Upper lobe of left lung (tissue), 6 donors: ENCODE results near the gene NAV2. TPM values are rescaled to one million over a fixed set of nuclear protein-coding genes. Genes with fewer than 3 reads are reported as not detected.

Source experiments
- ATAC-seq, 2 donors: fragments of 200-7000 bp; cut with Tn5 transposase; one replicate each; pipeline ENCODE4 v1.9.1; 2022; ENCODE audit warnings: mild to moderate bottlenecking in 2 of 2, moderate library complexity in 2 of 2; ENCODE audit not compliant: low FRiP score in 2 of 2
- DNase-seq, 2 donors: peaks; one replicate each; pipeline ENCODE4 v3.0.0-alpha.2; 2019 to 2020
- H3K27ac ChIP-seq, 4 donors: fragments of 200-600 bp; sonication (generic); one replicate each; pipeline ENCODE4 v1.5.1; 2016 to 2019
- H3K27me3 ChIP-seq, 4 donors: fragments of 200-600 bp; sonication (generic); one replicate each; pipeline ENCODE4 v1.5.1; 2017 to 2019
- H3K36me3 ChIP-seq, 4 donors: fragments of 200-600 bp; sonication (generic); one replicate each; pipeline ENCODE4 v1.5.1; 2016 to 2019
- H3K4me1 ChIP-seq, 4 donors: fragments of 200-600 bp; sonication (generic); one replicate each; pipeline ENCODE4 v1.5.1; 2018 to 2019
- H3K4me3 ChIP-seq, 4 donors: fragments of 200-600 bp; sonication (generic); one replicate each; pipeline ENCODE4 v1.5.1; 2017 to 2019; ENCODE audit warnings: mild to moderate bottlenecking in 2 of 4, moderate library complexity in 1 of 4
- H3K9me3 ChIP-seq, 4 donors: fragments of 200-600 bp; sonication (generic); one replicate each; pipeline ENCODE4 v1.5.1; 2018 to 2019
- EP300 ChIP-seq, 4 donors: sonication (generic); formaldehyde crosslinking; IDR thresholded peaks; one replicate each; pipeline ENCODE4 v1.5.1; 2017; ENCODE audit warnings: antibody characterized with exemption in 4 of 4, control low read depth in 2 of 4
- POLR2A ChIP-seq, 4 donors: fragments of 450-650 bp; IDR thresholded peaks; one replicate each; pipeline ENCODE4 v1.5.1; 2016 to 2017; ENCODE audit warnings: antibody characterized with exemption in 4 of 4, mild to moderate bottlenecking in 2 of 4
- POLR2AphosphoS5 ChIP-seq, 2 donors: sonication (generic); formaldehyde crosslinking; IDR thresholded peaks; one replicate each; pipeline ENCODE4 v1.5.1; 2017; ENCODE audit warnings: antibody characterized with exemption in 2 of 2
- WGBS, 2 donors: methylation state at CpG; one replicate each; pipeline ENCODE4 v1.1.5; 2017 to 2018; 5-methylcytosine and 5-hydroxymethylcytosine counted together
- total RNA-seq, 6 donors: library from RNA; depleted of rRNA in 4 of 6; stranded (reverse); fragments of >200 nt in 4 of 6; gene quantifications; one replicate each; pipeline versions ENCODE4 v1.1.0 to v1.2.1, GENCODE V29; 2016 to 2021
- TF ChIP-seq, protein P1 (sequence below), 6 experiments: fragments of 450-650 bp in 4 of 6; fragments of 200-600 bp in 2 of 6; sonication (generic) in 2 of 6; IDR thresholded peaks; one replicate each; pipeline ENCODE4 v1.5.1; 2016 to 2019; ENCODE audit warnings: antibody characterized with exemption in 6 of 6
- donor health status: DM: no; HTN: no; CAD: no; lungs with moderate emphysema.
- donor health status: DM: no; HTN: yes; CAD: no; lungs with severe emphysema.

The NAV2 gene
- total RNA-seq, 6 donors from 2014 or later: 40.5 to 61.4 (median 52.3) TPM

DNA sequence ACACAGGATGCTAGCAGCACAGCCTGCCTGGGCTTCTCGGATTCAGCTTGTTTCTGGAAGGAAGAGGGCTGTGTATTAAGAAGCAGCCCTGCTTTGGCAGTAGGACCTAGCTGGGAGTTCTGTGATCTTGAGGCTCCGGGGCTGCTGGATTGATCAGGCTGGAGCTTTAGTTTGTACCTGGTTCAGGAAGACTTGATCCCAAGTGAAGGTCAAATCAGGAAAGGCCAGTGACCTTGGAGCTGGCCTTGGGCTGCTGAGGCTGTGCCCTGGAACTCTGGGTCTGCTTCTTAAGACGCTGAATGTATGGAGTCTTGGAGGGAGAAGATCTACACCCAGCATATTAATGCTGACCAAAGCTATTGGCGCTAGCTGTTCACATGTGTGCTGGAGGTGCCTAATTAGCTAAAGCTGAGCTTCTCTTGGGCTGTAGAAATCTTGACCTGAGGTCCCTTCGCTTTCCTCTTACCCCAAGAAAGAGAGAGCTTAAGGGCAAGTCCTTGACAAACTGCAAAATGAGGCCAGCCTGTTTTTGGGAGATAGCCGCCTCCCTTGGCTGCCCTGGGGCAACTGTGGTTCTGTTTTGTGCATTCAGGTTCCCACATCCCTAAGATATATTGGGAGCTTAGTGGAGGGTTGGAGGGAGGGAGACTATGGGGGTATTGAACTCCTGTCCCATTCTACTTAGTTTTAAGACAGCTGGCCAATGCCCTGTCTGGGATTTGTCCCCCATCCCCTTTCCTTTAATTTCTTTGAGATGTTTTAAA, 311.7 kb downstream of the NAV2 start:
- ATAC-seq: no peak
- no peak overlapping the region for H3K4me3 ChIP-seq
- WGBS, 2 donors: 90 to 92% methylated on average over 5 to 6 of the region's 6 CpGs
- no peak for TF ChIP-seq POLR2A (IDR thresholded peaks at IDR 0.05)
- TF ChIP-seq EP300 (IDR thresholded peaks at IDR 0.05): no peak
- TF ChIP-seq POLR2AphosphoS5 (IDR thresholded peaks at IDR 0.05): no peak
- TF ChIP-seq, protein P1, sequence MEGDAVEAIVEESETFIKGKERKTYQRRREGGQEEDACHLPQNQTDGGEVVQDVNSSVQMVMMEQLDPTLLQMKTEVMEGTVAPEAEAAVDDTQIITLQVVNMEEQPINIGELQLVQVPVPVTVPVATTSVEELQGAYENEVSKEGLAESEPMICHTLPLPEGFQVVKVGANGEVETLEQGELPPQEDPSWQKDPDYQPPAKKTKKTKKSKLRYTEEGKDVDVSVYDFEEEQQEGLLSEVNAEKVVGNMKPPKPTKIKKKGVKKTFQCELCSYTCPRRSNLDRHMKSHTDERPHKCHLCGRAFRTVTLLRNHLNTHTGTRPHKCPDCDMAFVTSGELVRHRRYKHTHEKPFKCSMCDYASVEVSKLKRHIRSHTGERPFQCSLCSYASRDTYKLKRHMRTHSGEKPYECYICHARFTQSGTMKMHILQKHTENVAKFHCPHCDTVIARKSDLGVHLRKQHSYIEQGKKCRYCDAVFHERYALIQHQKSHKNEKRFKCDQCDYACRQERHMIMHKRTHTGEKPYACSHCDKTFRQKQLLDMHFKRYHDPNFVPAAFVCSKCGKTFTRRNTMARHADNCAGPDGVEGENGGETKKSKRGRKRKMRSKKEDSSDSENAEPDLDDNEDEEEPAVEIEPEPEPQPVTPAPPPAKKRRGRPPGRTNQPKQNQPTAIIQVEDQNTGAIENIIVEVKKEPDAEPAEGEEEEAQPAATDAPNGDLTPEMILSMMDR (IDR thresholded peaks at IDR 0.05): no peak
- no peak for DNase-seq
- H3K27ac ChIP-seq: no peak overlapping the region
- no peaks in the 10 kb centered on the region for H3K4me1 ChIP-seq
- no peaks in the 10 kb centered on the region for H3K36me3 ChIP-seq
- no peaks in the 10 kb centered on the region for H3K9me3 ChIP-seq
- H3K27me3 ChIP-seq: no peaks in the 10 kb centered on the region

DNA sequence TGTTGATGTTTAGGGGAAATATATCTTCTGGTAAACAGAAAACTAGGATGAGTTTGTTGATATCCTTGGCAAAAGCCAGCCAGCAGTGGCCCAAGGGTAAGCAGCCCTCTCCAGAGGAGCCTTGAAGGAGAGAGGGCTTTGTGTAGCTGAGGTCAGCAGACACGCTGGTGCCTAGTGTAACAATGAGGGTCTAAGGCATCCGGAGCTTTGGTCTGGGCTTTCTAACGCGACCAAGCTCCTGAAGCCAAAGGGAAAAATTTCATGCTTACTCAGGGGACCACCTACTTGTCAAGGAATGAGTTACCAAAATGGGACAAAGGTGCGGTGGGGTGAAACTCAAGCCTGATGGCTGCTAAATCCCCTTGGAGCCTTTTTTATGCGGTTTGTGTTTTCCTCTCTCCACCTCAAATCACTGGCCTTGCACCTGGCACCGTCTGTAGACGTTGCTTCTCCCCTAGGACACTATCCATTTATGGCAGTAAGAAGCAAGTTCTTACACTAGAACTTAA, 312.7 kb downstream of the NAV2 start:
- Histone ChIP-seq H3K4me1 (no peaks in the 10 kb centered on the region), H3K4me3 (no peak overlapping the region), H3K27me3 (no peaks in the 10 kb centered on the region), H3K36me3 (no peaks in the 10 kb centered on the region), H3K27ac (no peak overlapping the region), H3K9me3 (no peaks in the 10 kb centered on the region)
- ATAC-seq (no peak), DNase-seq (no peak)
- TF ChIP-seq POLR2AphosphoS5 (IDR thresholded peaks at IDR 0.05): no peak
- no peak for TF ChIP-seq POLR2A (IDR thresholded peaks at IDR 0.05)
- TF ChIP-seq EP300 (IDR thresholded peaks at IDR 0.05): no peak
- TF ChIP-seq, protein P1 (IDR thresholded peaks at IDR 0.05): no peak
- 85 to 87% methylated on average over 8 of the region's 8 CpGs for WGBS, 2 donors

DNA sequence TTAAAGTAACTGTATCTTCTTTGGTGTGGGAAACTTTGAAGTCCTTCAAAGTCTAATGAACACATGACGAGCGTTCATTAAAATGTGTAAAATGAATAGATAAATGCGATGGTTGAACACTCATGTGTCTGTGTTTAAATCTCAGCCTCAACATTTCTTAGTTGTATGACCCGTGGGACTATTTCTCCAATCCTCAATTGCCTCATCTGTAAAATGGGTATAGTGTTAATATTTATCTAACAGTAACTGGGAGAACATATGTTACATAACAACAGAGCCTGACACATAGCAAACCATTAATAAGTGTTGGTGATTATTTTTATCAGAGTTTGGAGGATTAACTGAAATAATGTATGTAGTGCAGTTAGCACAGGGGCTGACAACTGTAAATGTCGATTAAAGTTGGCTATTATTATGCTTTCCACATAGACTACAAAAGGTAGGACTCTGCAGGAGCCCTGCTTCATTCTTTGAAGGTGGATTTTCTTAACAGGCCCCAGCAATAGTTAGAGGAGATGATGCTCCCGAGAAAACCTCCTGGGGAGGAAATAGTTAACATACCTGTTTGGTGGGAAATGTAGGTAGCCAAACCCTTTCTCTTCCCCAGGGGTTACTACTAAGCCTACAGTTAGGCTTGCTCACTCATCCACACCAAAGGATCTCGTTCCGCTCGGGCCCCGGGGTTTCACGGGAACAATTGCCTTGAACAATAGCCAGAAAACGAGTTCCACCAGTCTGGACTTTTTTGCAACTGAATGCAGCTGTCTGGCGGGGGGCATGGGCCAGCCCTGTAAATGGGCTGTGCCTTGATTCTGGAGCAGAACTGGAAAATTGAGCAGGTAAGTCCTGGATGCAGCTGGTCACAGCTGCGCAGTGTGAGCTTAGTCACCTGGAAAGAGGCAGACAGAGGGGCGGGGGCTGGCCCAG, 314.3 kb downstream of the NAV2 start:
- TF ChIP-seq POLR2A (IDR thresholded peaks at IDR 0.05) (no peak), EP300 (IDR thresholded peaks at IDR 0.05) (no peak), POLR2AphosphoS5 (IDR thresholded peaks at IDR 0.05) (no peak)
- TF ChIP-seq, protein P1 (IDR thresholded peaks at IDR 0.05): no peak
- H3K9me3 ChIP-seq: no peaks in the 10 kb centered on the region
- H3K27me3 ChIP-seq: no peaks in the 10 kb centered on the region
- H3K4me3 ChIP-seq: no peak overlapping the region
- no peaks in the 10 kb centered on the region for H3K36me3 ChIP-seq
- no peak for ATAC-seq
- no peak overlapping the region for H3K27ac ChIP-seq
- peaks cover 0 to 5% (median 0%) of the 10 kb centered on the region in 4 donors for H3K4me1 ChIP-seq
- no peak for DNase-seq
- 70 to 84% methylated on average over 12 to 15 of the region's 15 CpGs for WGBS, 2 donors

DNA sequence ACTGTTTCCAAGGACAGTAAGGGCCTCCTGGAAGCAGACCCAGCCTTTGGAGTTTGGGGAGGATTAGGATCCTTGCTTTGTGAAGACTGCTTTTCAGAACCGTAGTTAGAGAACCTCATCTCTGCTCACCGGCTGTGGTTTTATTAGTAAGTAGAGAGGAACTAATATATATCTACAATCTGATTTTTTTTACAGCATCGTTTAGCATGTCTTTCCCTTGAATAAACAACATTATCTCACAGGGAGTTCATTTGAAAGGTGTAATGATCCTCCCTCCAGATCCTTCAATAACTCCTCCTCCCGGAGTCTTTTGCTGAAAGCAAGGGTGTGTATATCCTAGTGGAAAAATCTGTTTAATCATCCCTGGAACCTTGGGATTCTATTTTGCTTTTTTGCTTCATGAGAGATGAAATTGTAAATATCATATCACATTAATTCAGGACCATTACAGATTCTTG, 314.9 kb downstream of the NAV2 start:
- Histone ChIP-seq H3K4me1 (peaks cover 0 to 5% (median 0%) of the 10 kb centered on the region in 4 donors), H3K9me3 (no peaks in the 10 kb centered on the region), H3K27me3 (no peaks in the 10 kb centered on the region), H3K4me3 (no peak overlapping the region), H3K36me3 (no peaks in the 10 kb centered on the region), H3K27ac (no peak overlapping the region)
- no peak for DNase-seq
- no peak for ATAC-seq
- WGBS, 2 donors: 76 to 77% methylated on average over 4 of the region's 4 CpGs
- TF ChIP-seq, protein P1 (IDR thresholded peaks at IDR 0.05): no peak
- no peak for TF ChIP-seq EP300 (IDR thresholded peaks at IDR 0.05)
- TF ChIP-seq POLR2AphosphoS5 (IDR thresholded peaks at IDR 0.05): no peak
- TF ChIP-seq POLR2A (IDR thresholded peaks at IDR 0.05): no peak
